ENCODE data around the gene FOXO1.

GRCh38 chr13:40518481-40518882 is 148.0 kb downstream of the FOXO1 start:
- no peak for TF ChIP-seq CTCF (IDR thresholded peaks at IDR 0.05; ENCODE audit: low read depth, low read length)
- TF ChIP-seq POLR2A (IDR thresholded peaks at IDR 0.05; ENCODE audit: extremely low read depth, insufficient read length) = no peak
